Lower leg skin (tissue), 3 donors: Measurements from ENCODE around the gene ERICH6B.

Source experiments
- CTCF ChIP-seq, 3 donors: fragments of 450-650 bp; IDR thresholded peaks; one replicate each; pipeline ENCODE4 v1.5.1; 2016; ENCODE audit warnings: antibody characterized with exemption in 3 of 3, mild to moderate bottlenecking in 3 of 3, moderate library complexity in 2 of 3
- POLR2A ChIP-seq, 2 donors: fragments of 450-650 bp; IDR thresholded peaks; one replicate each; pipeline ENCODE4 v1.6.1; 2016 to 2017; ENCODE audit warnings: antibody characterized with exemption in 2 of 2, mild to moderate bottlenecking in 1 of 2, moderate library complexity in 1 of 2

DNA sequence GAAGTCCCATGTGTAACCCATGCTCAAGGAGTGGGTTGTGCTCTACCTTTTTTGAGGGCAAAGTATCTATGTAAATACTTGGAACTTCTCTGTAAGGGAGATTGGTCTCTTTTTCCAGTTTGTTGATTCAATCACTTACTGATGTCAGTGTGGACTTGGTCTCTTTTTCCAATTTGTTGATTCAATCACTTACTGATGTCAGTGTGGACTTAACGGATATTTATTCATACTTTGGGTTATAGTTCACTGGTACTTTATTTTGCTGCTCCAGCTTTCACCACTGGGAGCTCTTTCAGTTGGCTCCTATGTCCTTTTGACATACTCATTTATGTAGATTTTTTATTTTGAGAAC lies 114.4 kb downstream of the ERICH6B start:
- TF ChIP-seq CTCF (IDR thresholded peaks at IDR 0.05) (no peak), POLR2A (IDR thresholded peaks at IDR 0.05) (no peak)
